ENCODE results near the gene MEIG1.
"Not testable (repeated sequence)": the region's sequence is repeated elsewhere in the genome, so short reads cannot be mapped to it uniquely, and the experiment has no call there.

MEIG1 gene

GRCh38 chr10:14974153-14974998 is 15.2 kb downstream of the MEIG1 start:
- not testable (repeated sequence) for H3K36me3 Mint-ChIP-seq (ENCODE audit: insufficient read depth); H3K4me3 Mint-ChIP-seq; DNase-seq (ENCODE audit: low spot score in 2 of 2); H3K27ac Mint-ChIP-seq (ENCODE audit: low read depth); ATAC-seq (replicated peaks; ENCODE audit: extremely low read depth, poor library complexity, severe bottlenecking); H3K9me3 Mint-ChIP-seq; H3K4me1 Mint-ChIP-seq
- H3K27me3 Mint-ChIP-seq, result peaks cover 31% of the 10 kb centered on the region

DNA sequence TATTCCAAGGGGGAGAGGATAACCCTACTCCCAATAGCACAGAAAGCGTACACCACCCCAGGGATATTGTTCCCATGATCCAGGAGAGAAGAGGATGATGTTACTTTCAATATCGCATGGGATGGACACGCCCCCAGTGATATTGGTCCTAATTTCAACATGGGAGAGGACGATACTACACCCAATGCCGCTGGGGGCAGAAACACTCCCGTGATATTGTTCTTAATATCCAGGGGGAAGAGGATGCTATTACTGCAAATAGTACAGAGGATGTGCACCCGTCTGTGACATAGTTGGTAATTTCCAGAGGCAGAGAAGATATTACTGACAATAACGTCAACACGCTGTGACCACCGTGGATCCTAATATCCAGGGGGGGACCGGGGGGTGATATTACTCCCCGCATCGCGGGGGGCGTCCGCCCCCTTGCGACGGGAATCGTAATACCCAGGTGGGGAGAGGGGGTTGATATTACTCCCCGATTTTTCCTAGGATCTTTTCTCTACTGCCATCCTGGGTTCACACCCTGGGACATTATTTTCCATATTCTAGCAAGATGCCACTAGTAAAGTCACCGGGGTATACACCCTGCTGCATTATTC is 16.6 kb downstream of the MEIG1 start:
- Mint-ChIP-seq H3K4me3 (no peak overlapping the region), H3K27ac (ENCODE audit: low read depth) (no peak overlapping the region), H3K4me1 (no peaks in the 10 kb centered on the region), H3K36me3 (ENCODE audit: insufficient read depth) (no peaks in the 10 kb centered on the region), H3K9me3 (no peaks in the 10 kb centered on the region), H3K27me3 (peaks cover 37% of the 10 kb centered on the region)
- DNase-seq (ENCODE audit: low spot score in 2 of 2), result no peak
- ATAC-seq (replicated peaks; ENCODE audit: extremely low read depth, poor library complexity, severe bottlenecking), result no peak

GRCh38 chr10:14982744-14983143 is 23.6 kb downstream of the MEIG1 start:
- H3K27me3 Mint-ChIP-seq, result peaks cover 54% of the 10 kb centered on the region
- no peaks in the 10 kb centered on the region for H3K9me3 Mint-ChIP-seq
- H3K4me3 Mint-ChIP-seq, result no peak overlapping the region
- H3K36me3 Mint-ChIP-seq (ENCODE audit: insufficient read depth), result no peaks in the 10 kb centered on the region
- ATAC-seq (replicated peaks; ENCODE audit: extremely low read depth, poor library complexity, severe bottlenecking), result no peak
- no peaks in the 10 kb centered on the region for H3K4me1 Mint-ChIP-seq
- no peak for DNase-seq (ENCODE audit: low spot score in 2 of 2)
- no peak overlapping the region for H3K27ac Mint-ChIP-seq (ENCODE audit: low read depth)

DNA sequence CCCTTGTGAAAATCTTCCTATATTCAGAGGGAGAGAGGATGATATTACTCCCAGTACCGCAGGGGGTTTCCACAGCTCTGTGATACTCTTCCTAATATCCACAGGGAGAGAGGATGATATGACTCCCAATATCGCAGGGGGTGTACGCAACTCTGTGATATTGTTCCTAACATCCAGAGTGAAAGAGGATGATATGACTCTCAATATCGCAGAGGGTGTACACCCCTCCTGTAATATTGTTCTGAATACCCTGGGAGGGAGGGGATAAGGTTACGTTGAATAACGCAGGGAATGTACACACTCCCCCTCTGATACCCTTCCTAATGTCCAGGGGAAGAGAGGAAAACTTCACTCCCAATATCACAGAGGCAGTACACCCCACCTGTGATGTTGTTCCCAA is 30.4 kb downstream of the MEIG1 start:
- not testable (repeated sequence) for ATAC-seq (replicated peaks; ENCODE audit: extremely low read depth, poor library complexity, severe bottlenecking); DNase-seq (ENCODE audit: low spot score in 2 of 2); H3K36me3 Mint-ChIP-seq (ENCODE audit: insufficient read depth); H3K4me1 Mint-ChIP-seq; H3K4me3 Mint-ChIP-seq; H3K9me3 Mint-ChIP-seq; H3K27ac Mint-ChIP-seq (ENCODE audit: low read depth)
- peaks cover 57% of the 10 kb centered on the region for H3K27me3 Mint-ChIP-seq

DNA sequence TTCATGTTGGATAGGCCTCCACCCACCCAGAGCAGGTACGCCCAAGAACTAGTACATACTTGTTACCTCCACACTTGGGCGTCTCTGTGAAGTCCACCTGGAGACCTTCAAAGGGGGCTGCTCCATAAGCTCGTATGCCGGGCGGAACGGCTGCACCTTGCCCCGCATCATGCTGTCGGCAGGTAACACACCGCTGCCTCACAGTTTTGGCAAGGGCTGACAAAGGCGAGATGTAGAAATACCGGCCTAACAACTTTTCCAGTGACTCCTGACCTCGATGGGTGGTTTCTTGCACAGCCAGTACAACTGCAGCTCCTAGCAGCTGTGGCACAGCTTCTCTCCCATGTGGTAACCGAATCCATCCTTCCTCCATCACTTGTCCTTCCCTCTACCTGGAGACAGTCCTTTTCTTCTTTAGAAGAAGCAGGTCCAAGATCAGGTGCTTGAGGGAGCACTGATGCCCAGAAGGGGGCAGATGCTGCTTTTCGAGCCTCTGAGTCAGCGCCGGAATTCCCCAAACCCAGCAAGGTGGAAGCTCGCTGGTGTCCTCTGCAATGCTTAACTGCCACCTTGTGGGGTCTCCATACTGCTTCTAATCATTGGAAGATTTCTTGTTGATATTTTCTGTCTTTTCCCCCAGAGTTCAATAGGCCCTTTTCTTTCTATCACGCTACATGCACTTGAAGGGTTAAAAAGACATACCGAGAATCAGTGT is 32.0 kb downstream of the MEIG1 start:
- H3K27ac Mint-ChIP-seq (ENCODE audit: low read depth); H3K4me1 Mint-ChIP-seq; ATAC-seq (replicated peaks; ENCODE audit: extremely low read depth, poor library complexity, severe bottlenecking); H3K4me3 Mint-ChIP-seq; H3K9me3 Mint-ChIP-seq; H3K36me3 Mint-ChIP-seq (ENCODE audit: insufficient read depth); DNase-seq (ENCODE audit: low spot score in 2 of 2): not testable (repeated sequence)
- H3K27me3 Mint-ChIP-seq, result peaks cover 62% of the 10 kb centered on the region

- H3K9me3 Mint-ChIP-seq; H3K4me1 Mint-ChIP-seq; H3K27ac Mint-ChIP-seq (ENCODE audit: low read depth); DNase-seq (ENCODE audit: low spot score in 2 of 2); ATAC-seq (replicated peaks; ENCODE audit: extremely low read depth, poor library complexity, severe bottlenecking); H3K4me3 Mint-ChIP-seq; H3K36me3 Mint-ChIP-seq (ENCODE audit: insufficient read depth): not testable (repeated sequence)
- peaks cover 51% of the 10 kb centered on the region for H3K27me3 Mint-ChIP-seq
Measured at GRCh38 chr10:14992336-14992735, 33.1 kb downstream of the MEIG1 start.

- not testable (repeated sequence) for ATAC-seq (replicated peaks; ENCODE audit: extremely low read depth, poor library complexity, severe bottlenecking); H3K27ac Mint-ChIP-seq (ENCODE audit: low read depth); H3K4me1 Mint-ChIP-seq; H3K9me3 Mint-ChIP-seq; DNase-seq (ENCODE audit: low spot score in 2 of 2); H3K36me3 Mint-ChIP-seq (ENCODE audit: insufficient read depth); H3K4me3 Mint-ChIP-seq
- H3K27me3 Mint-ChIP-seq, result peaks cover 38% of the 10 kb centered on the region
Measured at GRCh38 chr10:14993500-14994455, 34.6 kb downstream of the MEIG1 start.

GRCh38 chr10:14995964-14996565 is 36.9 kb downstream of the MEIG1 start:
- H3K4me1 Mint-ChIP-seq, result peaks cover 4% of the 10 kb centered on the region
- no peaks in the 10 kb centered on the region for H3K36me3 Mint-ChIP-seq (ENCODE audit: insufficient read depth)
- no peak for ATAC-seq (replicated peaks; ENCODE audit: extremely low read depth, poor library complexity, severe bottlenecking)
- no peak overlapping the region for H3K27ac Mint-ChIP-seq (ENCODE audit: low read depth)
- no peaks in the 10 kb centered on the region for H3K9me3 Mint-ChIP-seq
- DNase-seq (ENCODE audit: low spot score in 2 of 2), result no peak
- H3K4me3 Mint-ChIP-seq, result no peak overlapping the region
- H3K27me3 Mint-ChIP-seq, result peaks cover 40% of the 10 kb centered on the region

- not testable (repeated sequence) for DNase-seq (ENCODE audit: low spot score in 2 of 2); H3K4me3 Mint-ChIP-seq; ATAC-seq (replicated peaks; ENCODE audit: extremely low read depth, poor library complexity, severe bottlenecking); H3K4me1 Mint-ChIP-seq; H3K36me3 Mint-ChIP-seq (ENCODE audit: insufficient read depth); H3K9me3 Mint-ChIP-seq; H3K27ac Mint-ChIP-seq (ENCODE audit: low read depth)
- peaks cover 21% of the 10 kb centered on the region for H3K27me3 Mint-ChIP-seq
Measured at GRCh38 chr10:15013530-15013929, 54.3 kb downstream of the MEIG1 start.

GRCh38 chr10:15015451-15015850 is 56.3 kb downstream of the MEIG1 start:
- Mint-ChIP-seq H3K27me3 (peaks cover 21% of the 10 kb centered on the region), H3K27ac (ENCODE audit: low read depth) (no peak overlapping the region), H3K4me3 (no peak overlapping the region), H3K9me3 (no peaks in the 10 kb centered on the region), H3K4me1 (no peaks in the 10 kb centered on the region), H3K36me3 (ENCODE audit: insufficient read depth) (no peaks in the 10 kb centered on the region)
- ATAC-seq (replicated peaks; ENCODE audit: extremely low read depth, poor library complexity, severe bottlenecking) (no peak), DNase-seq (ENCODE audit: low spot score in 2 of 2) (no peak)

DNA sequence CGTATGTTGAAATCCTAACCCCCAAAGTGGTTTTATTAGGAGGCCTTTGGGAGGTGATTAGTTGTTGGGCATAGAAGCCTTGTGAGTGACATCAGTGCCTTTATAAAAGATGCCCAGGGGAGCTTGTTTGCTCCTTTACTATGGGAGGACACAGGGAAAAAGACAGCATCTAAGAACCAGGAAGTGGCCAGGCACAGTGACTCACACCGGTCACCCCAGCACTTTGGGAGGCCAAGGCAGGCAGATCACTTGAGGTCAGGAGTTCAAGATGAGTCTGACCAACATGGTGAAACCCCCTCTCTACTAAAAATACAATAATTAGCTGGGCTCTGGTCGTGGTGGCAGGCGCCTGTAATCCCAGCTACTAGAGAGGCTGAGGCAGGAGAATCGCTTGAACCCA is 61.8 kb downstream of the MEIG1 start:
- not testable (repeated sequence) for H3K27me3 Mint-ChIP-seq; H3K27ac Mint-ChIP-seq (ENCODE audit: low read depth); ATAC-seq (replicated peaks; ENCODE audit: extremely low read depth, poor library complexity, severe bottlenecking)

More for the DNA sequence above, 61.8 kb downstream of the MEIG1 start:
- H3K9me3 Mint-ChIP-seq; DNase-seq (ENCODE audit: low spot score in 2 of 2); H3K4me1 Mint-ChIP-seq; H3K36me3 Mint-ChIP-seq (ENCODE audit: insufficient read depth); H3K4me3 Mint-ChIP-seq: not testable (repeated sequence)
